K562 (cell line): ENCODE measurements around the gene FAM180B. TPM values are rescaled to one million over a fixed set of nuclear protein-coding genes. Genes with fewer than 3 reads are reported as not detected.

Experiments used
- C11orf30 ChIP-seq: fragments of 450-650 bp; IDR thresholded peaks from 2 replicates; pipeline ENCODE4 v1.6.1; 2016; ENCODE audit warnings: low read depth, mild to moderate bottlenecking
- CCAR2 ChIP-seq: fragments of 200-400 bp; formaldehyde crosslinking; IDR thresholded peaks from 2 replicates; pipeline ENCODE4 v1.6.1; 2017; ENCODE audit warnings: mild to moderate bottlenecking, low read depth, low read length
- MNT ChIP-seq, 2 experiments: fragments of 450-650 bp; conservative IDR thresholded peaks; 2 replicates each; pipeline ENCODE4 v1.6.1; 2017; ENCODE audit warnings: mild to moderate bottlenecking in 2 of 2, moderate library complexity in 2 of 2
- STAG1 ChIP-seq: sonication (generic); formaldehyde crosslinking; IDR thresholded peaks from 2 replicates; pipeline ENCODE4 v1.5.0; 2020; ENCODE audit warnings: missing genetic modification reagents, borderline replicate concordance
- STAT5B ChIP-seq: fragments of 250-450 bp; sonication (Bioruptor Pico); IDR thresholded peaks from 2 replicates; pipeline ENCODE4 v1.8.0; 2021; ENCODE audit warnings: mild to moderate bottlenecking, inconsistent platforms
- TOE1 ChIP-seq, 2 experiments: fragments of 450-650 bp in 1 of 2; sonication (generic) in 1 of 2; formaldehyde crosslinking in 1 of 2; IDR thresholded peaks; 2 replicates each; pipeline versions ENCODE4 v1.7.1 to v1.8.0; 2016 to 2022; ENCODE audit warnings: borderline replicate concordance in 2 of 2, mild to moderate bottlenecking in 2 of 2, antibody characterized with exemption in 1 of 2, inconsistent platforms in 1 of 2, low read depth in 1 of 2, missing genetic modification reagents in 1 of 2, moderate library complexity in 1 of 2
- ZBTB33 ChIP-seq: sonication (generic); formaldehyde crosslinking; IDR thresholded peaks from 2 replicates; pipeline ENCODE4 v1.8.1; 2023; ENCODE audit warnings: mild to moderate bottlenecking, missing genetic modification reagents
- ZFP36 ChIP-seq: fragments of 150-350 bp; IDR thresholded peaks from 2 replicates; pipeline ENCODE4 v1.6.1; 2018; ENCODE audit warnings: low read length, low read depth; ENCODE audit not compliant: partially characterized antibody
- ZNF717 ChIP-seq: fragments of 250-450 bp; sonication (Bioruptor Pico); IDR thresholded peaks from 2 replicates; pipeline ENCODE4 v1.5.0; 2021
- polyA plus RNA-seq, 8 experiments: library from polyadenylated mRNA; depleted of rRNA in 4 of 8; stranded (reverse) in 5 of 8; unstranded in 3 of 8; fragments of >200 nt; fragmentation: Nextera tagmentation in 2 of 8; fragmentation: Illumina TruSeq in 1 of 8; extraction: Ambion mirVana in 2 of 8; extraction: Trizol in 1 of 8; gene quantifications; 2 replicates each; pipeline versions ENCODE4 v1.2.1 to v1.2.3, GENCODE V29; 2011 to 2014; ENCODE audit warnings: inconsistent platforms in 1 of 8, missing spikeins in 1 of 8
- total RNA-seq, 7 experiments: library from RNA; depleted of rRNA in 6 of 7; stranded (reverse); fragments of >200 nt in 6 of 7; fragmentation: Illumina TruSeq in 2 of 7; extraction: Trizol in 2 of 7; gene quantifications; 2 replicates each; pipeline versions ENCODE4 v1.2.1 to v1.2.3, GENCODE V29; 2011 to 2021; ENCODE audit warnings: low replicate concordance in 1 of 7
- TF ChIP-seq, protein P1 (sequence below): fragments of 250-450 bp; sonication (Bioruptor Pico); IDR thresholded peaks from 2 replicates; pipeline ENCODE4 v1.5.0; 2021; ENCODE audit warnings: mild to moderate bottlenecking, borderline replicate concordance
- TF ChIP-seq, protein P2 (sequence below): sonication (generic); formaldehyde crosslinking; IDR thresholded peaks from 2 replicates; pipeline ENCODE4 v1.8.0; 2022; ENCODE audit warnings: mild to moderate bottlenecking, missing genetic modification reagents
- TF ChIP-seq, protein P3 (sequence below), 2 experiments: fragments of 150-350 bp in 1 of 2; IDR thresholded peaks; 2 replicates each; pipeline ENCODE4 v1.6.1; 2012 to 2016; ENCODE audit warnings: low read depth in 2 of 2, low read length in 2 of 2, mild to moderate bottlenecking in 1 of 2, moderate library complexity in 1 of 2
- TF ChIP-seq, protein P4 (sequence below): fragments of 450-650 bp; conservative IDR thresholded peaks from 2 replicates; pipeline ENCODE4 v1.6.1; 2016; ENCODE audit warnings: missing genetic modification characterization, low read depth, mild to moderate bottlenecking, missing compliant biosample characterization, moderate library complexity

The FAM180B gene
- total and polyA plus RNA-seq, 9 of the 15 experiments (the other 6 are each of a cell fraction or from before 2014, with no cell fraction given): 0.05 to 0.14 TPM; not detected in 7

- TF ChIP-seq, protein P1, sequence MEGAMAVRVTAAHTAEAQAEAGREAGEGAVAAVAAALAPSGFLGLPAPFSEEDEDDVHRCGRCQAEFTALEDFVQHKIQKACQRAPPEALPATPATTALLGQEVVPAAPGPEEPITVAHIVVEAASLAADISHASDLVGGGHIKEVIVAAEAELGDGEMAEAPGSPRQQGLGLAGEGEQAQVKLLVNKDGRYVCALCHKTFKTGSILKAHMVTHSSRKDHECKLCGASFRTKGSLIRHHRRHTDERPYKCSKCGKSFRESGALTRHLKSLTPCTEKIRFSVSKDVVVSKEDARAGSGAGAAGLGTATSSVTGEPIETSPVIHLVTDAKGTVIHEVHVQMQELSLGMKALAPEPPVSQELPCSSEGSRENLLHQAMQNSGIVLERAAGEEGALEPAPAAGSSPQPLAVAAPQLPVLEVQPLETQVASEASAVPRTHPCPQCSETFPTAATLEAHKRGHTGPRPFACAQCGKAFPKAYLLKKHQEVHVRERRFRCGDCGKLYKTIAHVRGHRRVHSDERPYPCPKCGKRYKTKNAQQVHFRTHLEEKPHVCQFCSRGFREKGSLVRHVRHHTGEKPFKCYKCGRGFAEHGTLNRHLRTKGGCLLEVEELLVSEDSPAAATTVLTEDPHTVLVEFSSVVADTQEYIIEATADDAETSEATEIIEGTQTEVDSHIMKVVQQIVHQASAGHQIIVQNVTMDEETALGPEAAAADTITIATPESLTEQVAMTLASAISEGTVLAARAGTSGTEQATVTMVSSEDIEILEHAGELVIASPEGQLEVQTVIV (CRISPR knock-in tag): no peak
- TF ChIP-seq STAG1 (0 out of 2 replicates have a peak, but pooled peaks have one; percentile 37), CCAR2 (no peak), MNT (conservative IDR thresholded peaks at IDR 0.05) (peak; percentile 78 to 82), C11orf30 (no peak), STAT5B (no peak), ZBTB33 (no peak), TOE1 (IDR thresholded peaks at IDR 0.05; ENCODE audit: borderline replicate concordance) (no peak), TOE1 (CRISPR knock-in tag; IDR thresholded peaks at IDR 0.05; ENCODE audit: borderline replicate concordance, low read depth) (no peak), ZNF717 (CRISPR knock-in tag) (no peak), ZFP36 (no peak)
- TF ChIP-seq, protein P2, sequence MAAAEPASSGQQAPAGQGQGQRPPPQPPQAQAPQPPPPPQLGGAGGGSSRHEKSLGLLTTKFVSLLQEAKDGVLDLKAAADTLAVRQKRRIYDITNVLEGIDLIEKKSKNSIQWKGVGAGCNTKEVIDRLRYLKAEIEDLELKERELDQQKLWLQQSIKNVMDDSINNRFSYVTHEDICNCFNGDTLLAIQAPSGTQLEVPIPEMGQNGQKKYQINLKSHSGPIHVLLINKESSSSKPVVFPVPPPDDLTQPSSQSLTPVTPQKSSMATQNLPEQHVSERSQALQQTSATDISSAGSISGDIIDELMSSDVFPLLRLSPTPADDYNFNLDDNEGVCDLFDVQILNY (CRISPR knock-in tag): no peak
- TF ChIP-seq, protein P3, sequence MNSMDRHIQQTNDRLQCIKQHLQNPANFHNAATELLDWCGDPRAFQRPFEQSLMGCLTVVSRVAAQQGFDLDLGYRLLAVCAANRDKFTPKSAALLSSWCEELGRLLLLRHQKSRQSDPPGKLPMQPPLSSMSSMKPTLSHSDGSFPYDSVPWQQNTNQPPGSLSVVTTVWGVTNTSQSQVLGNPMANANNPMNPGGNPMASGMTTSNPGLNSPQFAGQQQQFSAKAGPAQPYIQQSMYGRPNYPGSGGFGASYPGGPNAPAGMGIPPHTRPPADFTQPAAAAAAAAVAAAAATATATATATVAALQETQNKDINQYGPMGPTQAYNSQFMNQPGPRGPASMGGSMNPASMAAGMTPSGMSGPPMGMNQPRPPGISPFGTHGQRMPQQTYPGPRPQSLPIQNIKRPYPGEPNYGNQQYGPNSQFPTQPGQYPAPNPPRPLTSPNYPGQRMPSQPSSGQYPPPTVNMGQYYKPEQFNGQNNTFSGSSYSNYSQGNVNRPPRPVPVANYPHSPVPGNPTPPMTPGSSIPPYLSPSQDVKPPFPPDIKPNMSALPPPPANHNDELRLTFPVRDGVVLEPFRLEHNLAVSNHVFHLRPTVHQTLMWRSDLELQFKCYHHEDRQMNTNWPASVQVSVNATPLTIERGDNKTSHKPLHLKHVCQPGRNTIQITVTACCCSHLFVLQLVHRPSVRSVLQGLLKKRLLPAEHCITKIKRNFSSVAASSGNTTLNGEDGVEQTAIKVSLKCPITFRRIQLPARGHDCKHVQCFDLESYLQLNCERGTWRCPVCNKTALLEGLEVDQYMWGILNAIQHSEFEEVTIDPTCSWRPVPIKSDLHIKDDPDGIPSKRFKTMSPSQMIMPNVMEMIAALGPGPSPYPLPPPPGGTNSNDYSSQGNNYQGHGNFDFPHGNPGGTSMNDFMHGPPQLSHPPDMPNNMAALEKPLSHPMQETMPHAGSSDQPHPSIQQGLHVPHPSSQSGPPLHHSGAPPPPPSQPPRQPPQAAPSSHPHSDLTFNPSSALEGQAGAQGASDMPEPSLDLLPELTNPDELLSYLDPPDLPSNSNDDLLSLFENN (IDR thresholded peaks at IDR 0.05; ENCODE audit: low read depth in 2 of 2, low read length in 2 of 2): no peak; a peak in 1 of 4 replicates
- TF ChIP-seq, protein P4, sequence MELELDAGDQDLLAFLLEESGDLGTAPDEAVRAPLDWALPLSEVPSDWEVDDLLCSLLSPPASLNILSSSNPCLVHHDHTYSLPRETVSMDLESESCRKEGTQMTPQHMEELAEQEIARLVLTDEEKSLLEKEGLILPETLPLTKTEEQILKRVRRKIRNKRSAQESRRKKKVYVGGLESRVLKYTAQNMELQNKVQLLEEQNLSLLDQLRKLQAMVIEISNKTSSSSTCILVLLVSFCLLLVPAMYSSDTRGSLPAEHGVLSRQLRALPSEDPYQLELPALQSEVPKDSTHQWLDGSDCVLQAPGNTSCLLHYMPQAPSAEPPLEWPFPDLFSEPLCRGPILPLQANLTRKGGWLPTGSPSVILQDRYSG (tag): no peak
Observed at GRCh38 chr11:47552566-47553405, 33.7 kb upstream of the FAM180B start, which contains the start of gene CELF1 (continued).
